Liver (tissue), 9 donors: ENCODE data around the gene GBE1. TPM values are rescaled to one million over a fixed set of nuclear protein-coding genes. Genes with fewer than 3 reads are reported as not detected.
A peak's percentile ranks its signal among the peaks of the same experiment; 100 is the strongest.

Experiments used
- DNase-seq: peaks from one replicate; pipeline ENCODE4 v3.0.0-alpha.2; 2017; ENCODE audit warnings: low spot score
- H3K27ac ChIP-seq, 2 donors: one replicate each; pipeline ENCODE4 v1.7.0; 2013; ENCODE audit warnings: inconsistent platforms in 2 of 2, low read length in 2 of 2, control low read depth in 1 of 2, low read depth in 1 of 2, mild to moderate bottlenecking in 1 of 2
- H3K27me3 ChIP-seq, 4 donors: one replicate each; pipeline versions ENCODE4 v1.6.1 to v1.7.0; 2013; ENCODE audit warnings: low read length in 3 of 4, inconsistent platforms in 1 of 4, mild to moderate bottlenecking in 1 of 4, moderate library complexity in 1 of 4; ENCODE audit not compliant: control insufficient read depth in 4 of 4, insufficient read depth in 4 of 4
- H3K36me3 ChIP-seq, 4 donors: one replicate each; pipeline versions ENCODE4 v1.6.1 to v1.7.0; 2013; ENCODE audit warnings: low read length in 3 of 4, mild to moderate bottlenecking in 3 of 4, low read depth in 1 of 4, moderate library complexity in 1 of 4; ENCODE audit not compliant: control insufficient read depth in 4 of 4, insufficient read depth in 3 of 4
- H3K4me1 ChIP-seq, 4 donors: one replicate each; pipeline versions ENCODE4 v1.6.1 to v1.7.0; 2013; ENCODE audit warnings: low read length in 3 of 4, mild to moderate bottlenecking in 3 of 4, moderate library complexity in 1 of 4; ENCODE audit not compliant: control insufficient read depth in 4 of 4, insufficient read depth in 4 of 4
- H3K4me3 ChIP-seq, 3 donors: one replicate each; pipeline versions ENCODE4 v1.6.1 to v1.7.0; 2013; ENCODE audit warnings: low read length in 3 of 3, control low read depth in 1 of 3, low read depth in 1 of 3, mild to moderate bottlenecking in 1 of 3
- H3K9ac ChIP-seq, 2 donors: one replicate each; pipeline ENCODE4 v1.7.0; 2013; ENCODE audit warnings: low read length in 2 of 2, mild to moderate bottlenecking in 2 of 2, moderate library complexity in 2 of 2, control low read depth in 1 of 2, low read depth in 1 of 2
- H3K9me3 ChIP-seq, 4 donors: one replicate each; pipeline versions ENCODE4 v1.6.1 to v1.7.0; 2013; ENCODE audit warnings: low read length in 3 of 4; ENCODE audit not compliant: control insufficient read depth in 4 of 4
- EGR1 ChIP-seq, 2 donors: IDR thresholded peaks; 2 replicates each; pipeline ENCODE4 v1.6.1; 2016 to 2018; ENCODE audit warnings: antibody characterized with exemption in 2 of 2, low read depth in 2 of 2
- FOXA1 ChIP-seq: IDR thresholded peaks from 2 replicates; pipeline ENCODE4 v1.6.1; 2016; ENCODE audit warnings: antibody characterized with exemption
- FOXA2 ChIP-seq: IDR thresholded peaks from 2 replicates; pipeline ENCODE4 v1.6.1; 2016; ENCODE audit warnings: antibody characterized with exemption
- GABPA ChIP-seq, 2 donors: IDR thresholded peaks in 1 of 2; conservative IDR thresholded peaks in 1 of 2; 2 replicates each; pipeline ENCODE4 v1.6.1; 2016; ENCODE audit warnings: antibody characterized with exemption in 2 of 2, mild to moderate bottlenecking in 1 of 2, moderate library complexity in 1 of 2
- HNF4A ChIP-seq, 2 donors: conservative IDR thresholded peaks; 2 replicates each; pipeline ENCODE4 v1.6.1; 2016; ENCODE audit warnings: antibody characterized with exemption in 2 of 2, mild to moderate bottlenecking in 2 of 2
- HNF4G ChIP-seq: IDR thresholded peaks from 2 replicates; pipeline ENCODE4 v1.6.1; 2016; ENCODE audit warnings: antibody characterized with exemption
- JUND ChIP-seq, 2 donors: IDR thresholded peaks; 2 replicates each; pipeline ENCODE4 v1.6.1; 2016; ENCODE audit warnings: antibody characterized with exemption in 2 of 2
- NR2F2 ChIP-seq: IDR thresholded peaks from 2 replicates; pipeline ENCODE4 v1.6.1; 2016; ENCODE audit warnings: antibody characterized with exemption
- RAD21 ChIP-seq, 2 donors: IDR thresholded peaks; 2 replicates each; pipeline ENCODE4 v1.6.1; 2016; ENCODE audit warnings: antibody characterized with exemption in 2 of 2, mild to moderate bottlenecking in 2 of 2
- RXRA ChIP-seq, 2 donors: IDR thresholded peaks; 2 replicates each; pipeline ENCODE4 v1.6.1; 2017 to 2018; ENCODE audit warnings: antibody characterized with exemption in 2 of 2, mild to moderate bottlenecking in 1 of 2
- SP1 ChIP-seq: IDR thresholded peaks from 2 replicates; pipeline ENCODE4 v1.6.1; 2018; ENCODE audit warnings: antibody characterized with exemption, mild to moderate bottlenecking
- TAF1 ChIP-seq: conservative IDR thresholded peaks from 2 replicates; pipeline ENCODE4 v1.6.1; 2016; ENCODE audit warnings: antibody characterized with exemption, mild to moderate bottlenecking
- YY1 ChIP-seq: IDR thresholded peaks from 2 replicates; pipeline ENCODE4 v1.6.1; 2016; ENCODE audit warnings: antibody characterized with exemption, mild to moderate bottlenecking
- WGBS: extraction: QIAGEN DNeasy Blood & Tissue Kit; methylation state at CpG from one replicate; pipeline ENCODE4 v1.1.7; 2013; 5-methylcytosine and 5-hydroxymethylcytosine counted together
- polyA plus RNA-seq, 2 donors: library from polyadenylated mRNA; stranded (reverse) in 1 of 2; unstranded in 1 of 2; fragments of 200-250 nt in 1 of 2; fragments of >200 nt in 1 of 2; fragmentation: Nextera tagmentation in 1 of 2; extraction: Ambion mirVana in 1 of 2; gene quantifications; one replicate each; pipeline versions ENCODE4 v1.2.1 to v1.2.3, GENCODE V29; 2013 to 2015
- total RNA-seq, 2 donors: library from RNA; depleted of rRNA; stranded (reverse); fragments of >200 nt; gene quantifications; one replicate each; pipeline ENCODE4 v1.2.3, GENCODE V29; 2014
- TF ChIP-seq, protein P1 (sequence below): IDR thresholded peaks from 2 replicates; pipeline ENCODE4 v1.6.1; 2016; ENCODE audit warnings: antibody characterized with exemption
- TF ChIP-seq, protein P2 (sequence below): IDR thresholded peaks from 2 replicates; pipeline ENCODE4 v1.6.1; 2016; ENCODE audit warnings: antibody characterized with exemption
- TF ChIP-seq, protein P3 (sequence below): fragments of 150-350 bp; IDR thresholded peaks from 2 replicates; pipeline ENCODE4 v1.5.1; 2017; ENCODE audit warnings: improper control_type of control experiment, low read depth, low read length; ENCODE audit not compliant: missing input control
- TF ChIP-seq, protein P4 (sequence below): IDR thresholded peaks from 2 replicates; pipeline ENCODE4 v1.6.1; 2016; ENCODE audit warnings: antibody characterized with exemption
- TF ChIP-seq, protein P5 (sequence below): IDR thresholded peaks from 2 replicates; pipeline ENCODE4 v1.6.1; 2016; ENCODE audit warnings: antibody characterized with exemption, mild to moderate bottlenecking
- donor health status: healthy.
- donor health status: healthy.
- donor health status: healthy.
- donor health status: healthy.
- donor health status: healthy.

GBE1 gene
- 10 to 100 TPM; 24.3 to 95.6 TPM for total RNA-seq
- polyA plus RNA-seq, result 10 to 100 TPM; 22.5 to 27.4 TPM

DNA sequence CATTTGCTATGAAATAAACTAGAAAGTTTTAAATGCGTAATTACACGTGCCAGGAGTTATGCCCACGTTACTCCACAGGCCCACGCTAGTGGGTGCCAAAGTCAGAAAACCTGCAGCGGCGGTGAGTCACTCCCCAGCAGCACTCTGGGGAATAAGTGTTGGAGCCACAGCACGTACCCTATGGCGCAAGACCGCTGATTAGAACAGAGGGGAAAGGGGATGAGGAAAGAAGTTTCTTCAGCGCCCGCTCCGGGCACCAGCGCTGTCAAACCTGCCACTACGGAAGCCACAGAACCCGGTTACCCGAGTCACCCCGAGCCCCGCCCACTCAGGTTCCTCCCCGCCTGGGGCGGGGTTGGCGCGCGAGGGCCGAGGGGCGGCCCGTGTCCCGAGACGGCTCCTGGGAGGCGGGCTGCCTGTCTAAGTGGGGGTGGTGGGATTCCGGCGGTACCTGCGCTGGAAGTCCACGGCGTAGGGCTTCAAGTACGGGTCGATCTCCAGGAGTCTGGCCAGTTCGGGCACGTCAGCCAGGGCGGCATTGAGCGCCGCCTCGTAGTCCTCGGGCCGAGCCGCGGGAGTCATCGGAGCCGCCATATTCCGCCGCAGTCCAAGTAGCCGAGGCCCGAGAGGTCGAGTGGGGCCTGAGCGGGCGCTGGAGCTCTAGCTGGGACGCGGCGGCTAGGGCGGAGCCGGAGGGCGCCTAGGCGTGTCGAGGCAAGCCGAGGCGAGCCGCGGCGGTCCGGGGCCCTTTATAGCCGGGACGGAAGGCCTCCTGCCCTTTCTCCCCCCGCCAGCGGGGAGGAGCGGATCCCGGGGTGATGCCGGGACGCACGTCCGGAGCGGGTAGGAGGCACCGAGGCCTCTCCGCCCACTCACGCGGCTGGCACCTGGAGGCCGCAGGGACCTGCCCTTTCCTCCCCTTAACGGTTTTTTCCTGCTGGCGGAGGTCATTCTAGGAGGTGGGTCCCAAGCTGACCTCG lies at the start of gene GBE1:
TSS of gene GBE1 (minus strand) at position 722 of the 980 bp plus-strand sequence. CDS start at position 594, 128 bp downstream.
- peak within 1 kb of the TSS; percentile 64 to 82 (median 76) for H3K4me3 ChIP-seq
- peaks cover 0 to 21% (median 15%) of the 10 kb centered on the region in 4 donors for H3K4me1 ChIP-seq
- peak; percentile 9 for TF ChIP-seq HNF4G
- peak; percentile 63 to 72 for TF ChIP-seq HNF4A (conservative IDR thresholded peaks at IDR 0.05)
- no peak for TF ChIP-seq FOXA2
- TF ChIP-seq, protein P1, sequence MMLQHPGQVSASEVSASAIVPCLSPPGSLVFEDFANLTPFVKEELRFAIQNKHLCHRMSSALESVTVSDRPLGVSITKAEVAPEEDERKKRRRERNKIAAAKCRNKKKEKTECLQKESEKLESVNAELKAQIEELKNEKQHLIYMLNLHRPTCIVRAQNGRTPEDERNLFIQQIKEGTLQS, result peak; percentile 93
- TF ChIP-seq, protein P2, sequence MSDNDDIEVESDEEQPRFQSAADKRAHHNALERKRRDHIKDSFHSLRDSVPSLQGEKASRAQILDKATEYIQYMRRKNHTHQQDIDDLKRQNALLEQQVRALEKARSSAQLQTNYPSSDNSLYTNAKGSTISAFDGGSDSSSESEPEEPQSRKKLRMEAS, result peak; percentile 86
- TF ChIP-seq, protein P3, sequence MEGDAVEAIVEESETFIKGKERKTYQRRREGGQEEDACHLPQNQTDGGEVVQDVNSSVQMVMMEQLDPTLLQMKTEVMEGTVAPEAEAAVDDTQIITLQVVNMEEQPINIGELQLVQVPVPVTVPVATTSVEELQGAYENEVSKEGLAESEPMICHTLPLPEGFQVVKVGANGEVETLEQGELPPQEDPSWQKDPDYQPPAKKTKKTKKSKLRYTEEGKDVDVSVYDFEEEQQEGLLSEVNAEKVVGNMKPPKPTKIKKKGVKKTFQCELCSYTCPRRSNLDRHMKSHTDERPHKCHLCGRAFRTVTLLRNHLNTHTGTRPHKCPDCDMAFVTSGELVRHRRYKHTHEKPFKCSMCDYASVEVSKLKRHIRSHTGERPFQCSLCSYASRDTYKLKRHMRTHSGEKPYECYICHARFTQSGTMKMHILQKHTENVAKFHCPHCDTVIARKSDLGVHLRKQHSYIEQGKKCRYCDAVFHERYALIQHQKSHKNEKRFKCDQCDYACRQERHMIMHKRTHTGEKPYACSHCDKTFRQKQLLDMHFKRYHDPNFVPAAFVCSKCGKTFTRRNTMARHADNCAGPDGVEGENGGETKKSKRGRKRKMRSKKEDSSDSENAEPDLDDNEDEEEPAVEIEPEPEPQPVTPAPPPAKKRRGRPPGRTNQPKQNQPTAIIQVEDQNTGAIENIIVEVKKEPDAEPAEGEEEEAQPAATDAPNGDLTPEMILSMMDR, result peak; percentile 13
- TF ChIP-seq YY1, result peak; percentile 95
- peak; percentile 85 to 95 for TF ChIP-seq EGR1 (IDR thresholded peaks at IDR 0.05; ENCODE audit: low read depth in 2 of 2)
- peak; percentile 40 for TF ChIP-seq FOXA1
- peak; percentile 99 for TF ChIP-seq JUND (IDR thresholded peaks at IDR 0.05)
- TF ChIP-seq TAF1, result peak; percentile 40
- TF ChIP-seq, protein P4, sequence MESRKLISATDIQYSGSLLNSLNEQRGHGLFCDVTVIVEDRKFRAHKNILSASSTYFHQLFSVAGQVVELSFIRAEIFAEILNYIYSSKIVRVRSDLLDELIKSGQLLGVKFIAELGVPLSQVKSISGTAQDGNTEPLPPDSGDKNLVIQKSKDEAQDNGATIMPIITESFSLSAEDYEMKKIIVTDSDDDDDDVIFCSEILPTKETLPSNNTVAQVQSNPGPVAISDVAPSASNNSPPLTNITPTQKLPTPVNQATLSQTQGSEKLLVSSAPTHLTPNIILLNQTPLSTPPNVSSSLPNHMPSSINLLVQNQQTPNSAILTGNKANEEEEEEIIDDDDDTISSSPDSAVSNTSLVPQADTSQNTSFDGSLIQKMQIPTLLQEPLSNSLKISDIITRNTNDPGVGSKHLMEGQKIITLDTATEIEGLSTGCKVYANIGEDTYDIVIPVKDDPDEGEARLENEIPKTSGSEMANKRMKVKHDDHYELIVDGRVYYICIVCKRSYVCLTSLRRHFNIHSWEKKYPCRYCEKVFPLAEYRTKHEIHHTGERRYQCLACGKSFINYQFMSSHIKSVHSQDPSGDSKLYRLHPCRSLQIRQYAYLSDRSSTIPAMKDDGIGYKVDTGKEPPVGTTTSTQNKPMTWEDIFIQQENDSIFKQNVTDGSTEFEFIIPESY, result peak; percentile 66
- peak; percentile 69 for TF ChIP-seq SP1
- TF ChIP-seq RXRA (IDR thresholded peaks at IDR 0.05), result peak; percentile 87 to 94
- peak; percentile 74 for TF ChIP-seq NR2F2
- TF ChIP-seq GABPA (IDR thresholded peaks at IDR 0.05 in 1 of 2, conservative IDR thresholded peaks at IDR 0.05 in 1 of 2), result peak in 1 of 2 donors; percentile 56
- TF ChIP-seq, protein P5, sequence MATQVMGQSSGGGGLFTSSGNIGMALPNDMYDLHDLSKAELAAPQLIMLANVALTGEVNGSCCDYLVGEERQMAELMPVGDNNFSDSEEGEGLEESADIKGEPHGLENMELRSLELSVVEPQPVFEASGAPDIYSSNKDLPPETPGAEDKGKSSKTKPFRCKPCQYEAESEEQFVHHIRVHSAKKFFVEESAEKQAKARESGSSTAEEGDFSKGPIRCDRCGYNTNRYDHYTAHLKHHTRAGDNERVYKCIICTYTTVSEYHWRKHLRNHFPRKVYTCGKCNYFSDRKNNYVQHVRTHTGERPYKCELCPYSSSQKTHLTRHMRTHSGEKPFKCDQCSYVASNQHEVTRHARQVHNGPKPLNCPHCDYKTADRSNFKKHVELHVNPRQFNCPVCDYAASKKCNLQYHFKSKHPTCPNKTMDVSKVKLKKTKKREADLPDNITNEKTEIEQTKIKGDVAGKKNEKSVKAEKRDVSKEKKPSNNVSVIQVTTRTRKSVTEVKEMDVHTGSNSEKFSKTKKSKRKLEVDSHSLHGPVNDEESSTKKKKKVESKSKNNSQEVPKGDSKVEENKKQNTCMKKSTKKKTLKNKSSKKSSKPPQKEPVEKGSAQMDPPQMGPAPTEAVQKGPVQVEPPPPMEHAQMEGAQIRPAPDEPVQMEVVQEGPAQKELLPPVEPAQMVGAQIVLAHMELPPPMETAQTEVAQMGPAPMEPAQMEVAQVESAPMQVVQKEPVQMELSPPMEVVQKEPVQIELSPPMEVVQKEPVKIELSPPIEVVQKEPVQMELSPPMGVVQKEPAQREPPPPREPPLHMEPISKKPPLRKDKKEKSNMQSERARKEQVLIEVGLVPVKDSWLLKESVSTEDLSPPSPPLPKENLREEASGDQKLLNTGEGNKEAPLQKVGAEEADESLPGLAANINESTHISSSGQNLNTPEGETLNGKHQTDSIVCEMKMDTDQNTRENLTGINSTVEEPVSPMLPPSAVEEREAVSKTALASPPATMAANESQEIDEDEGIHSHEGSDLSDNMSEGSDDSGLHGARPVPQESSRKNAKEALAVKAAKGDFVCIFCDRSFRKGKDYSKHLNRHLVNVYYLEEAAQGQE, result peak; percentile 45
- peak; percentile 62 to 64 for TF ChIP-seq RAD21 (IDR thresholded peaks at IDR 0.05)
- peak within 1 kb of the TSS; percentile 99 to 100 for H3K27ac ChIP-seq
- H3K9ac ChIP-seq, result peak within 1 kb of the TSS; percentile 99 to 100
- under 1% methylated on average over 88 of the region's 88 CpGs for WGBS
- no peaks in the 10 kb centered on the region for H3K27me3 ChIP-seq
- H3K36me3 ChIP-seq, result peaks cover 0 to 6% (median 0%) of the 10 kb centered on the region in 4 donors
- peak; percentile 90 for DNase-seq
- no peaks in the 10 kb centered on the region for H3K9me3 ChIP-seq
